DOHH2 (cell line): ENCODE data around the gene AANAT.
A peak's percentile ranks its signal among the peaks of the same experiment; 100 is the strongest.

Source experiments
- H3F3A ChIP-seq: fragments of 200-600 bp; sonication (generic), shearing (Covaris generic); 2 replicates; pipeline ENCODE4 v1.6.0; 2016; ENCODE audit warnings: antibody characterized with exemption, mild to moderate bottlenecking; ENCODE audit not compliant: control insufficient read depth, insufficient read depth
- H3K27ac ChIP-seq: fragments of 200-600 bp; sonication (generic); 2 replicates; pipeline ENCODE4 v1.5.1; 2014; ENCODE audit warnings: low read depth, mild to moderate bottlenecking, low read length, moderate library complexity
- H3K27me3 ChIP-seq: fragments of 200-600 bp; sonication (generic); 2 replicates; pipeline ENCODE4 v1.6.1; 2014; ENCODE audit warnings: mild to moderate bottlenecking, low read length, mixed read lengths; ENCODE audit not compliant: control insufficient read depth
- H3K36me3 ChIP-seq: fragments of 200-600 bp; sonication (generic); 2 replicates; pipeline ENCODE4 v1.6.1; 2014; ENCODE audit warnings: mild to moderate bottlenecking, low read length, moderate library complexity, mixed read lengths; ENCODE audit not compliant: control insufficient read depth
- H3K4me1 ChIP-seq: fragments of 200-600 bp; sonication (generic); 2 replicates; pipeline ENCODE4 v1.6.1; 2014; ENCODE audit warnings: mild to moderate bottlenecking, low read length, mixed read lengths; ENCODE audit not compliant: control insufficient read depth
- H3K4me2 ChIP-seq: fragments of 200-600 bp; sonication (generic); 2 replicates; pipeline ENCODE4 v1.6.0; 2014; ENCODE audit warnings: mild to moderate bottlenecking, low read length, moderate library complexity
- H3K4me3 ChIP-seq: fragments of 200-600 bp; sonication (generic); 2 replicates; pipeline ENCODE4 v1.5.1; 2014; ENCODE audit warnings: mild to moderate bottlenecking, low read length, mixed read lengths
- H3K79me2 ChIP-seq: fragments of 200-600 bp; sonication (generic); 2 replicates; pipeline ENCODE4 v1.6.1; 2014; ENCODE audit warnings: mild to moderate bottlenecking, low read length, mixed read lengths; ENCODE audit not compliant: control insufficient read depth
- H3K9me2 ChIP-seq: fragments of 200-600 bp; sonication (generic); replicated peaks from 2 replicates; pipeline ENCODE4 v1.6.1; 2014; ENCODE audit warnings: mild to moderate bottlenecking, low read length, mixed read lengths; ENCODE audit not compliant: control insufficient read depth
- H3K9me3 ChIP-seq: fragments of 200-600 bp; sonication (generic); 2 replicates; pipeline ENCODE4 v1.6.1; 2014; ENCODE audit warnings: antibody characterized with exemption, low read length, mixed read lengths; ENCODE audit not compliant: control insufficient read depth, insufficient read depth
- H4K20me1 ChIP-seq: fragments of 200-600 bp; sonication (generic); 2 replicates; pipeline ENCODE4 v1.6.0; 2014; ENCODE audit warnings: low read depth, mild to moderate bottlenecking, antibody characterized with exemption, low read length, moderate library complexity; ENCODE audit not compliant: control insufficient read depth, insufficient read depth
- EZH2phosphoT487 ChIP-seq: fragments of 200-600 bp; sonication (generic); IDR thresholded peaks from 2 replicates; pipeline ENCODE4 v1.6.1; 2017; ENCODE audit warnings: borderline replicate concordance, mild to moderate bottlenecking, antibody characterized with exemption, low read length, moderate library complexity, mixed read lengths
- TF ChIP-seq, protein P1 (sequence below): fragments of 200-600 bp; sonication (generic); IDR thresholded peaks from one replicate; pipeline ENCODE4 v1.5.1; 2014; ENCODE audit warnings: antibody characterized with exemption, mild to moderate bottlenecking, low read depth, low read length; ENCODE audit not compliant: poor library complexity, severe bottlenecking

The AANAT gene

DNA sequence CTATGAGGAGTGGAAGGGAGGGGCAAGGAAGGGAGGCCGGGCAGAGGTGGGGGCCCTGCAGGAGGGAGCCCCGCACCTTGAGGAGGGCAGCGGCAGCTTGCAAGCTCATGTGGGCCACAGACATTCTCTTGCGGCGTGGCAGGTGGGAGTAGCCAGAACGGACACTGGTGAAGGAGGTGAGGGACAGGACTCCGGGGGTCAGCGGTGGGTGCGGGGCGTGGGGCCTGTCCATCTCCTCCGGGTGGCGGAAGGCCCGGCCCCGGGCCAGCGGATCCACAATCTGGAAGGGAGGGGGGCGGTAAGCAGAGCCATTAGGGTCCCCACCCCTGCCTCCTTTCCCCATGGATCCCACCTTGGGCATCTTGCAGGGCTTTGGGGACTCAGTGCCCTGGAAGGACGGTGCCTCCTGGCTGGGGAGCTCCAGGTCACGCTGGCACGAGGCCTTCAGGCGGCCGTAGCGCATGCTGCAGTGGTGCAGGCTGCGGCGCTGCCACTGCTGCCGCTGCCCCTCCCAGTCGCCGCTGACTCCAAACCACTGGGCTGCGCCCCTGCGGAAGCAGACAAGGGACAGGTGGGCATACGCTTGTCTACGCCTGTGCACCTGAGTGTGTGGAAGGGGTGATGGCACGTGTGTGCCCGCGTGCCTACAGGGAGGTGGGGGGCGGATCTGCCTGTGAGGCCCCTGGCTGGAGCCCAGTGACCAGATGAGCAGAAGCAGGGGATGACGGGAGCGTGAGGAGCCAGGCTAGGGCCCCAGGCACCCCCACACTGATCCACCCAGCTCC, 11.5 kb downstream of the AANAT start:
- H3K9me2 ChIP-seq: no peaks in the 10 kb centered on the region
- H3K27me3 ChIP-seq: no peaks in the 10 kb centered on the region
- H3F3A ChIP-seq: peaks cover 18% of the 10 kb centered on the region
- TF ChIP-seq, protein P1, sequence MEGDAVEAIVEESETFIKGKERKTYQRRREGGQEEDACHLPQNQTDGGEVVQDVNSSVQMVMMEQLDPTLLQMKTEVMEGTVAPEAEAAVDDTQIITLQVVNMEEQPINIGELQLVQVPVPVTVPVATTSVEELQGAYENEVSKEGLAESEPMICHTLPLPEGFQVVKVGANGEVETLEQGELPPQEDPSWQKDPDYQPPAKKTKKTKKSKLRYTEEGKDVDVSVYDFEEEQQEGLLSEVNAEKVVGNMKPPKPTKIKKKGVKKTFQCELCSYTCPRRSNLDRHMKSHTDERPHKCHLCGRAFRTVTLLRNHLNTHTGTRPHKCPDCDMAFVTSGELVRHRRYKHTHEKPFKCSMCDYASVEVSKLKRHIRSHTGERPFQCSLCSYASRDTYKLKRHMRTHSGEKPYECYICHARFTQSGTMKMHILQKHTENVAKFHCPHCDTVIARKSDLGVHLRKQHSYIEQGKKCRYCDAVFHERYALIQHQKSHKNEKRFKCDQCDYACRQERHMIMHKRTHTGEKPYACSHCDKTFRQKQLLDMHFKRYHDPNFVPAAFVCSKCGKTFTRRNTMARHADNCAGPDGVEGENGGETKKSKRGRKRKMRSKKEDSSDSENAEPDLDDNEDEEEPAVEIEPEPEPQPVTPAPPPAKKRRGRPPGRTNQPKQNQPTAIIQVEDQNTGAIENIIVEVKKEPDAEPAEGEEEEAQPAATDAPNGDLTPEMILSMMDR: no peak
- no peak for TF ChIP-seq EZH2phosphoT487
- peak overlapping the region; percentile 96 for H3K27ac ChIP-seq
- peaks cover 47% of the 10 kb centered on the region for H3K4me1 ChIP-seq
- no peaks in the 10 kb centered on the region for H4K20me1 ChIP-seq
- H3K79me2 ChIP-seq: no peaks in the 10 kb centered on the region; the same call in none of the 2 replicates
- H3K4me3 ChIP-seq: peak overlapping the region; percentile 50
- H3K9me3 ChIP-seq: no peaks in the 10 kb centered on the region
- H3K4me2 ChIP-seq: peak overlapping the region; percentile 53
- H3K36me3 ChIP-seq: peaks cover 52% of the 10 kb centered on the region

DNA sequence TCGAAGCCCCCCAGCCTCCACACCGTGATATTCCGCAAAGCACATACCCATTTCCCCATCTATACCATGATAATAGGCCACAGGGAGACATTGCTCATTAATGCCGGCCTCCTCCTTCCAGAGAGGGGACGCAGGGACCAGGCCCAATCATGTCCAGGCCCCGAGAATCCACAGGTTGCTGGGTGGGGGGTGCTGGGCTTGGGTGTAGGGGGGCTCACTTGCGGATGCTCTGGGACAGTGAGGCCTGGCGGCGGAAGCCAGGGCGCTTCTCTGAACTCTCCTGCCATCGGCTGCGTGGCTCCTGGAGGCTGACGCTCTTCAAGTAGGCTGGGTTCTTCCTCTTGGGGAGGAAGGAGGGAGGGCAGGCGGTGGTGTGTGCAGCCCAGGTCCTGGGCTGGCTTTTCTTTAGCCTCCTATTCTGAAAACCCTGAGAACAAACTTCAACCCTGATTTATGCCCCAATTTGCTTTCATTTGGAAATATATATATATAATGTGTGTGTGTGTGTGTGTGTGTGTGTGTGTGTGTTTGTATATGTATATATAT, 12.2 kb downstream of the AANAT start:
- no peaks in the 10 kb centered on the region for H4K20me1 ChIP-seq
- H3K27ac ChIP-seq: peak overlapping the region; percentile 96
- peak overlapping the region; percentile 53 for H3K4me2 ChIP-seq
- H3K36me3 ChIP-seq: peaks cover 45% of the 10 kb centered on the region
- H3K9me2 ChIP-seq: no peaks in the 10 kb centered on the region
- peaks cover 53% of the 10 kb centered on the region for H3K4me1 ChIP-seq
- H3K9me3 ChIP-seq: no peaks in the 10 kb centered on the region
- no peaks in the 10 kb centered on the region; the same call in none of the 2 replicates for H3K79me2 ChIP-seq
- peak overlapping the region; percentile 50 for H3K4me3 ChIP-seq
- peaks cover 18% of the 10 kb centered on the region for H3F3A ChIP-seq
- TF ChIP-seq EZH2phosphoT487: no peak
- TF ChIP-seq, protein P1: no peak
- H3K27me3 ChIP-seq: no peaks in the 10 kb centered on the region

DNA sequence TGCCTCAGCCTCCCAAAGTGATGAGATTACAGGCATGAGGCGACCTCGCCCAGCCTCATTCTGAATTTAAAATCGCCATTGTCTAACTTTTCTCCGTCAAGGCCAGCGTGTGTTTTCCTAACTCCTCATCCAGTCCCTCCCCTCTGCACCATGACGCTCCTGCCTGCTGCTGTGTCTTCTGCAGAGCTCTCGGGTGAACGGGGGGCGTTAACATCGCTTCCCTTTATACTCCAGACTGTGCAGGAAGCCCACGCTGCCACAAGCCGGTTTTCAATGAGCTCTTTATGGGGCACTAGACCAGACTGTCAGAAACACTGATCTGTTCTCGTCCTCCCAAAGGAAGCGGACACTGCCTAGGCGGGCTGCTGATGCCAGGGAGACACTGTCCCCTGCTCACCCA, 13.2 kb downstream of the AANAT start:
- Histone ChIP-seq H3K9me2 (no peaks in the 10 kb centered on the region), H3K9me3 (no peaks in the 10 kb centered on the region), H3K27ac (peak overlapping the region; percentile 96), H3F3A (peaks cover 18% of the 10 kb centered on the region), H3K36me3 (peaks cover 41% of the 10 kb centered on the region), H3K4me1 (peaks cover 63% of the 10 kb centered on the region), H4K20me1 (no peaks in the 10 kb centered on the region), H3K79me2 (no peaks in the 10 kb centered on the region; the same call in none of the 2 replicates), H3K4me2 (peak overlapping the region; percentile 100), H3K4me3 (peak overlapping the region; percentile 74), H3K27me3 (no peaks in the 10 kb centered on the region)
- TF ChIP-seq EZH2phosphoT487: no peak
- TF ChIP-seq, protein P1: no peak
